ENCODE results near the gene GCM1.

The GCM1 gene

DNA sequence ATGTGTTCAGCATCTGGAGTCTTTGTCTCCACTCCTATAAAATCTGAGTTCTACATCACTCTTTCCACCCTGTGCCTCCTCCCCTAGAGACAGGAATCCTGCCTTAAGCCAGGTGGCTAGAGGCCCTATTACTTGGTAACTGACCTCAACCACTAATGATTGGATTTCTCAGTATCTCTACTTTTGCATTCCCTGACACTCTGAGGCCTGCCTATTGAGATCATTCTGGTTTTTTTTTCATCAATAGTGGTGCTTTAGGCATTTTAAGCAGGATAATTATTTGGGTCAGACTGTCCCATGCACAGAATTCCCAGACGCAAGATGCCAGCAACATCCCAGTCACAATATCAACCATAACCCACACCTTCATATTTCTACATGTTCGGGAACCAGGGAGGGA lies 3.9 kb upstream of the GCM1 start:
- no peak for DNase-seq (ENCODE audit: low read depth)

DNA sequence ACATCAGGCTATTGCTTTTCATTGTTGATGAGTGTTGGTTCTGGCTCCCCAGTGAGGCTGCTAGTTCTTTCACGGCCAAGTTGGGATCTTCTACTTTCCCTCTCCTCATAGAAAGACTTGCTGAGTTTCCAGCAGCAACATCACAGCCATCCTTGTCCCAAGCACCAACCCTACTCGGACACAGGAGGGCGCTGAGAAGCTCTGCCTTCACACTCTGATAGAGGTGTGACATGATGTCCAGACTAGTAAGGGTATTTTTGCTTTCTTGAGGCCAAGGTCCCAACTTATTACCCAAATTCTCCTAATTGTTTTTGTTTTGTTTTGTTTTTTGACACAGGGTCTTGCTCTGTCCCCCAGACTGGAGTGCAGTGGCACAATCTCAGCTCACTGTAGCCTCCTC lies 3.0 kb upstream of the GCM1 start:
- no peak for DNase-seq (ENCODE audit: low read depth)

DNA sequence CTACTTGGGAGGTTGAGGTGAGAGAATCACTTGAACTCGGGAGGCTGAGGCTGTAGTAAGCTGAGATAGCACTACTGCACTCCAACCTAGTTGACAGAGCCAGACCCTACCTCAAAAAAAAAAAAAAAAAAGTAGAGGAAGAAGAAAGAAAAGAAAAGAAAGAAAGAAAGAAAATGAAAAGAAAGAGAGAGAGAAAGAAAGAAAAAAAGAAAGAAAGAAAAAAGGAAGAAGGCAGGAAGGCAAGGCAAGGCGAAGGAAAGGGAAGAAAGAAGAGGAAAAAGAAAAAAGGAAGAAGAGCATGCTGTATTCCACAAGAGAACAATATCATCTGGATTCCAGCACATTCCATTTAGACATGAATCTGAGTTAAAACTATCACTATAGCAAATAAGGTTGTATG lies 3.8 kb downstream of the GCM1 start:
- DNase-seq (ENCODE audit: low read depth) = no peak

DNA sequence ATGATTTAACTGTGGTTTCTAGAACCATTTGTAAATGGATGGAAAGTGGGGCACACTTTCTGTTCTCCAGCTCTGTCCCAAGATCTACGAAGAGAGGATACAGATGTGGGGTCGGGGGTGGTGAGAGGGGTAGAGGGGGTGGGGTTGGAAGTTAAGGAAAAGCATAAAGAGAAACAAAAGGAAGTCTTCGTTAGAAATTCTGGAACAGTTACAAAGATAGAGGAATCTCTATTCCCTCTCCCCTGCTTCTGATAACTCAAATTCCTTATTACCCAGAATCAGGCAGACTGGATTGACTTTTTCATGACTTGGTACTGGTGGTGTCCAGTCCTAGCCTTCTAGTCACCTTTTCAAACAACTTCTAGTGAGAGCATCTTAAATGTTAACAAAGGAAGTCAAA lies 4.9 kb downstream of the GCM1 start:
- DNase-seq (ENCODE audit: low read depth) = no peak

DNA sequence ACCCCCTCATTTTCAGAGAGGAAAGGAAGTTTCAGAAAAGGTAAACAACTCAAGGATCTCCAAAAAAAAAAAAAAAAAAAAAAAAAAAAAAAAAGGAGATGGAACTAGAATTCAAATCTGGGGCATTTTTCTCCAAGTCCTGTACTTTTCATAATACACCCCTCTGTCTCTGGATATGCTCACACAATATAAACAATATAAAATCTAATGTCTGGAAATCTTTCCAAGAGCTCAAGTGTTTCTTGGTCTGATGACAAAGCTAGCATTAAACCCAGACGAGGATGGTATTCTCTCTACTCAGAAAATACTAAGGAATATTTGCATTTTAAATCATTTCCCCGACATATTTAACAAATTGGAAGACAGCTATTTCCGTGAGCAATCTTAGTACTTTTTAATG lies 5.8 kb downstream of the GCM1 start:
- DNase-seq (ENCODE audit: low read depth) = no peak

DNA sequence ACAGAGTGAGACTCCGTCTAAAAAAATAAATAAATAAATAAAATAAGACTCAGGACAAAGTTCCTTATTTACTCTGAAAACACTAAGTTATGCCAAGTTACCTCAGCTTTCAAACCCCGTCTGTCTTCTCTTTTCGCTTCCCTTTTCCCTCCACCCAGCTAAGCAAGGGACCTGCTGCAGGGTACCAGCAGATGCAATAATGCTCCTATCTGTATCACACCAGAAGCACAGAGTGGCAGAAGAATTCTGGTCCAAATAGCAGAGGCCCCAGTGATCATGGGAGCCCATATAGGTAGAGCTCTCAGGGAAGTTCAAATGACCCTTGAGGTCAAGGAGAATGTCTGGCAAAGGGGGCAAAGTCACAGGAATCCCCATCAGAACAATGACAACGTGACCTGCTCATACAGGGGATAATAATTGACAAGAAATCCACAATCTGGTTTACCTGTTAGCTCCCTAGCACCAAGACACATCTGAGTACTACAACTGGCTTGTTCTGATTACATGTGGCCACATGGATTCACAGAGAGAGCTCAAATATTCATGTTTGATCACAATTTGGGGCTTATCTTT lies 8.7 kb downstream of the GCM1 start:
- no peak for DNase-seq (ENCODE audit: low read depth)

DNA sequence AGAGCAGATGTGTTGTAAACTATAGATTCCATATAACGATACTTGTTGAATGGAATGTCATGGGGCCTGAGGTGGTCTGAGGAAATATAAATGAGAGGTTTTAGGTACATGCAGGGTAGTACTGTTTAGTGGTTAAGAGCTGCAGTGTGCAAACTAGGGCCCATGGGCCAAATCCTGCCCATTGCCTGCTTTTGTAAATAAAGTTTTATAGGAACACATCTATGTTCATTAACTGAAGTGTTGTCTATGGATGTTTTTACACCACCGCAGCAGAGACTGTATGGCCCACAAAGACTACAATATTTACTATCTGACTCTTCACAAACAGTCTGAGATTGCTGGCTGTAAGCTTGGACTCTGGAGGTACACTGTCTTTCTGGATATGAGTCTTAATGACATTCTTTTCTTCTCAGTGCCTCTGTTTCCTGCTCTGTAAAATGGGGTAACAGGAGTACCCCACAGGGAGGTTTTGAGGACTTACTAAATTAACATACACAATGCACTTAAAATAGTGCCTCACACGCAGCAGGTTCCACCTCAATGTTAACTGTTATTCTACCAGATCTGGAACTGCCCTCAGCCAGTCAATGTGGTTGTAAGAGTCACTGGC lies 12.5 kb downstream of the GCM1 start:
- DNase-seq (ENCODE audit: low read depth) = no peak

DNA sequence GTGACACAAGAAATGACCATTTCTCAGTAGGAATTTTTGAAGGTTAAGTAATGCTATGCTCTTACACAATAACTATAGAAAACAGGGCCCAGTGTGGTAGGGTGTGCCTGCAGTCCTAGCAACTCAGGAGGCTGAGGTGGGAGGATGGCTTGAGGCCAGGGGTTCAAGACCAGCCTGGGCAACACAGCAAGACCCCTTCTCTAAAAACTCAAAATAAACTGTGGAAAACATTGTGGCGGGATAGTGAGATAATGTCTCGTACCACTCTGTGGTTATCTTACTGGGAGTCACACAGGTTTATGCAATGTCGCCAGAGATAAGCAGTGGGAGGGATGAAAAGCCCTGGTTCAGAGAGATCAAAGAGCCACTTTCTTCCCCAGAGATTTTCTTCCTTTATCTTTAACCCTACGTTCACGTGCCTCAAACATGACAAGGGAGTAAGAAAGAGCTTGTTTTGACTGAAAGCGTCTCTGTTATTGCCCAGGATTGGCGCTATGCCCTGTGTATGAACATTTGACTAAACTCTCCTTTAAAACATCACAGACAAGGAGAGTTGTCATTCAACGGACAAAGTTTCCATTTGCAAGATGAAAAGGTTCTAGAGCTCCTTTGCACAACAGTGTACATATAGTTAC lies 13.9 kb downstream of the GCM1 start:
- DNase-seq (ENCODE audit: low read depth) = no peak

DNA sequence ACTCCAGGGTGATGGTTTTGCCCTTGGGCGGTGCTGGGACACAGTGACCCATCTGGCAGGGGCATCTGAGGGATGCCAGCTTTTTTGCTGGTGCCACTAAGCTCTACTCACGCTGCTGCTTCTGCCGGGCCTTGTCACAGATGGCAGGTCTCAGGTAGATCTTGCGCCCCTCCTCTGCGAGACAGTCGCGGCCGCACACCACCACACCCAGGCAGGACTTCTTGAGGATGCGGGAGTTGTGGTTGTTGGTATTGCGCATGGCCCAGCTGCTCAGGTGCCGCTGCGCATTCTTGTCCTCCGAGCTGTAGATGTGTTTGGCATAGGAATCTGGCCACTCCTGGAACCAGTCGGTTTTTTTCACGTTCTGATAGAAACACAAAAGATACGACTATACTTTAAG lies 14.7 kb downstream of the GCM1 start:
- DNase-seq (ENCODE audit: low read depth) = no peak

DNA sequence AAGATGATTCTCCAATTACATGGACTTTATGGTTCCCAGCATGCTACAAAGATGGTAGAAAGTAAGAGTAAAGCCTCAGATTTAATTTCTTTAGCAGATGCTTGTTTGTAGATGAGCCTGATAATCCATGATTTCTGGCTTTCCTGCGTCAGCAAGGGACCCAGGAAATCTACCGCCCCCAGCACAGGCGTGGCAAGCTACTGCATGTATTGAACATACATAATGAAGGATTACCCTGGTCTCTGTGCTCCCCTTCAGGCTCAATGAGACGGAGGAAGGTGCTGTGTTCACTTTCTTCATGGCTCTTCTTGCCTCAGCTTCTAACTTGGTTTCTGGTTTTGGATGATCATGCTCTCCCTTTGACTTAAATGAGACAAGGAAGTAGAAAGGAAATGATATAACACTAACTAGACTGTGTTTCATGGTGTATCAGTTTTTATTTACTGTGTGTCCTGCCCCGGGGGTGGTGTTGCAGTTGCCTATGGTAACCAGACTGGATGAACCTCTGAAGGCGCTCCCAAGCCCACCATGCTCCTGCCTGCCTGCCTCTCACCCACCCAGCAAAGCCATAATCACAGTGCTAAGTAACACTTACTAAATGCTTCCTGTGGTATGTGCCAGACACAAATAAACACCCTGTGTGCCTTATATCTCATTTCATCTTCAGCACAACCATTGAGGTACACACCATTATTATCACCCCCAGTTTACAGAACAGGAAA lies 17.9 kb downstream of the GCM1 start:
- DNase-seq (ENCODE audit: low read depth) = no peak

DNA sequence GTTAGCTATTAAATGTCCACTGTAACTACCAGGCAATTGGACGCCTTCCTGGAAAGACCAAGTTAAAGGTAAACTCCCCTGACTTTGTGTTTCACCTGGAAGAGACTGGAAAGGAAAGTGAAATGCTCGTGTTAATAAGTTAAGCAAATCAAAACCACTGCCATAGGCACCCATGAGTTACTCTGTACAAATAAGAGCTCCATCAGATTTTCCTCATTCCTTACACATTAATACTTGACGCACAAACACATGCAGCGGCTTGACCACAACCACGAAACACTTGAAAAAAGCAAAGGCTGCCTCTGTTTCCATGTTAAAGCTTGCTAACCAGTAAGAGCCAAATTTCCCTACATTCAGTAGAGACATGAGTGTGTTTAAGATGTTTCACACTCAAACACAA lies 19.8 kb downstream of the GCM1 start:
- no peak for DNase-seq (ENCODE audit: low read depth)

DNA sequence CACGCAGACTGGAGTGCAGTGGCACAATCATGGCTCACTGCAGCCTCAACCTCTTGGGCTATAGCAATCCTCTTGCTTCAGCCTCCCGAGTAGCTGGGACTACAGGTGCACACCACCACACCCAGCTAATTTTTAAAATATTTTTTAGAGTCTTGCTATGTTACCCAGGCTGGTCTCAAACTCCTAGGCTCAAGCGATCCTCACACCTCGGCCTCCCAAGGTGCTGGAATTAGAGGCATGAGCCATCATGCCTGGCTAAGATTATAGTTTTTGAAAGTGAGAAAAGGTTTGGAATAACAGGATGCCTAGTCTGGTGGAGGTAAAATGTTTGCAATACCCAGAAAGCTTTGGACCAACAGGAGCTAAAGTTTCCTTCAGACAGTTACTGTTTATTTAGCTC lies 23.4 kb downstream of the GCM1 start:
- no peak for DNase-seq (ENCODE audit: low read depth)

DNA sequence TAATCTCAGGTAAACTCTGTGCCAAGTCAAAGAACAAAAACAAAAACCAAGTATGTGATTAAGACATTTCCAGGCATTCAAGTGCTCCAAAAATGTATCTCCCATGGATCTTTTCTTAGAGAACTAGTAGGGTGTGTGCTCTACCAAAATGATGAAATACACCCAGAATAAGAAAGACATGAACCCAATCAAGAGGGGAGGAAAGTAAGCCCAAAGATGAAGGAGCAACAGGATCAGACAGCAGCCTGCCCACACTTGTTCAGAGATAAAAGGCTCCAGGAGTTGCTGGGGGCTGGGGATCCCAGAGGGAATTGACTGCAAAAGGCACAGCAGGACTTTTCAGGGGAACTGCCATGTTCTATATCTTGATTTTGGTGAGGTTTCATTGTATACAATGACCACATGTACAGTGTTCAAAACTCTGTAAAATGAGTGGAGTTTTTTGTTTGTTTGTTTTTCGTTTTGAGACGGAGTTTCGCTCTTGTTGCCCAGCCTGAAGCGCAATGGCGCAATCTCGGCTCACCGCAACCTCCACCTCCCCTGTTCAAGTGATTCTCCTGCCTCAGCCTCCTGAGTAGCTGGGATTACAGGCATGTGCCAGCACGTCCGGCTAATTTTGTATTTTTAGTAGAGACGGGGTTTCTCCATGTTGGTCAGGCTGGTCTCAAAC lies 24.4 kb downstream of the GCM1 start:
- DNase-seq (ENCODE audit: low read depth) = no peak

DNA sequence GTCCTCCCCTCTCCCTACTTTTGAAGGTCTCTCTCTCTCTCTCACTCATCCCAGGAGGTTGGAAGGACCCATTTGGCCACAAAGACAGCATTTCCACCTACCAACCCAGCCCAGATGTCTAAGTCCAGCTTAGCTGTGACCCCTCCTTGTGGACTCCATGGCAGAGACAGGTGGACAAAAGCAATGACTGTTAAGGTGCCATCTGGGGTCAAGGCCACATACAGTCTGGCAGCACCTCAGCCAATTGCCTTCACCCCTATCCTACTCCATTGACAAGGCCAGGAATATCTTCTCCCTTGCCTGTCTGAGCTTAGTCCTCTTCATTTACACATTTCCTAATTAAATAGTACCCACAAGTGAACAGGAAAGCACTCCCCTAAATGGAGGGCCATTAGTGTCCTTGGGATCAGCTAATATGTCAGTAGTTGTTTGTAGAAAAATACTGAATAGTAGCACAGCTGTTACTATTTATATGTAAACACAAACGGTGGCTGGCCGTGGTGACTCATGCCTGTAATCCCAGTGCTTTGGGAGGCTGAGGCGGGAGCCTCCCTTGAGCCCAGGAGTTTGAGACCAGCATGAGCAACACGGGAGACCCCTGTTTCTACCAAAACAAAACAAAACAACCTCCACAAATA lies 28.8 kb downstream of the GCM1 start:
- DNase-seq (ENCODE audit: low read depth) = no peak

DNA sequence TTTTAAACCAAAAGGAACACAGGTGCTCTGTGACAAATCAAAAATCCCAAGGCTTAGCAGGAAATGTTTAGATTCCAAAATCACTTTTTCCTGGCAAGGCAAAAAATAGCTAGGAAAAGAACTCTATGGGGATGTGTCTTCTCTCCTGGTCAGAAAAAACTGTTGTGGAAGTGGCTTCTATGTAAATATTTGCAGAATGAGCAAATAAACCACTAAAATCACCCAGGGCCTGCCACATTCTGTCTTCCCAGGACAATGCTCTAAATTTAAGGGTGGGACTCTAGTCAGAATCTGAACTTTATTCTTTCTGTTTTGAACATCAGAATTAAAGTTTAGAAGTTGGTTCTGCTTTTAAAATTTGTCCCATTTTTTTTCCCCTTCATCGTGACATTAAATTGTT lies 29.3 kb downstream of the GCM1 start:
- DNase-seq (ENCODE audit: low read depth) = no peak

DNA sequence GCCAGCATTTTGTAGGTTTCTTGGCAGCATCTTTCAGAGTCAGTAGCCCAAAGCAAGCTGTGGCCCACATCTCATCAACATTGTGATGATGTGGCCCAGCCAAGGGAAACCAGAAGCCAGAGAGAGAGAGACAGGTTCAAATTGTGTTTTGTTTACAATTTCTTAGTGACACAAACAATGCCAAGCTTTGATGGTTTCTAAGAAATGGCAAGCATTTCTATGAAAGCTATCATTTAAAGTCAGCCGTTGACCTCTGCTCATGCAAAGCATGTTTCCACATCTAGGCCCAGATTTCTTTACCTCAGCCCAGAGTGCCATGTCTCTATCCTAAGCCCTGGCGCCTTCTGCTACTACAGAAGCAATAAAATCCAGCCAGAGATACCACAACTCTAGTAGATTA lies 32.9 kb downstream of the GCM1 start:
- no peak for DNase-seq (ENCODE audit: low read depth)

DNA sequence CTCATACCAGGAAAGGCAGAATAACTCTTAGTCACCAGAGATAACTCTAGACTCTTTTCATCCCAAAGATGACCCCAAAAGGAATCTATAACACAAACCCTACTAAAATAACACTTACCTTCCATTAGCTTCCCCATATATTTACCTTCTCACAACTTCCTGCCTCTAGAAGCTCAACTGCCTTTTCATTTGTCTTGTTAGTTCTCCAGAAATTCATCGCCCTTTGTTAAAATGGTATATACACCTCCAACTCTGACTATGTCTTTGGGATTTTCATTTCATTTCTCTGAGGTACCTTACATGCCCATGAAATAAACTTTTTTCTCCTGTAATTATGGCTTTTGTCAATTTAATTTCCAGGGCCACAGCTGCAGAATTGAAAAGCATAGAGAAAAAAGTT lies 33.5 kb downstream of the GCM1 start:
- no peak for DNase-seq (ENCODE audit: low read depth)

DNA sequence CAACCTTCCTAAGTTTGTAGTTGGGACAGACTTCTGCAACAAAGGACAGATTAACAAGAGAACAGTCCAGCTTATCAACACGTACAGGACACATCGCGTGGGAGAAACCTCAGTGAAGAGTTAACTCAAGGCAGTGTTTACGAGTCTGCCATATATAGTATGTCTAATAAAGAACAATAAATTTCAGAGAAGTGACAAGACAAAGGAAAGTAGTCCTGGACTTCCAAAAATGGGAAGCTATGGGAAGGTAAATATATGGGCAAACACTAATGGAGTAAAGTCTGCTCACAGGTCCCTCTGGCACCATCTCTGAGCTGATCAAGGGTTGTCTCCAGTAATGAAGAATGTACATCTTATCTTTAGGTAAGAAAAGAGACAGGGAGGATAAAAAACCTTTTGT lies 34.9 kb downstream of the GCM1 start:
- no peak for DNase-seq (ENCODE audit: low read depth)

DNA sequence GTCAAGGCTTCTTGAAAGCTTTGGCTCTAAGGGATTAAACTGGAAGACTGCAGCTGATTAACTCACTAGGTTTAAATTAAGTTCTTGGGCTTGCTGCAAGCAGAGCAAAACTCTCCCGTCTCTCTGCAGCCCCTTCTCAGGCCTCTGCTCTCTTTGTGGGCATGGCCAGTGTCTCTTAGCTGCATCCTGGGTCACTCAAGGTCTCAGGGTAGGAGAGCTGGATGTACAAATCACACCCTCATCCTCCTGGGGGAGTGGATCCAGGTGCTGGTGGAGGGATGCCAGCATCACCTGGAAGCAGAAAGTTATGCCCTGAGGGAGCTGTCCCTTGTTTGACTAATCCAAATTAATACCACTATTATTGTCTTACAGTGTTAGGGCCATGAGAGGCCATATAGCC lies 35.8 kb downstream of the GCM1 start:
- no peak for DNase-seq (ENCODE audit: low read depth)

DNA sequence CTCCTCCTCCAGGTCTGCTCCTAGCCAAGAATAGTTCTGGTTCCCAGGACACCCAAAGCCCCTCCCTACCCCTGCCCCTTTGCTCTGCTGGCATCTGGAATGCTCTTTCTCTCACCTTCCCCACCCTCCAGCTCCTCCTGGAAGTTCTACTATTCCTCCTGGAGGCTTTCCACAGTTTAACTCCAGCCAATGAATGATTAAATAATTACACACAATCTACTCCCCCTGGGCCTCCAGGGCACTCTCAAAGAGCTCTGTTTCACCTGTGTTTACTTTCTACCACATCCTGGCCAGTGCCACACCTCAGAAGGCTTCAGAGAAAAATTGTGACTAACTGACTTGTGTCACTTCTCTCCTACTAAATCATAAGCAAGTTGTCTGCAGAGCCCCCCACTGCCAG lies 36.2 kb downstream of the GCM1 start:
- DNase-seq (ENCODE audit: low read depth) = no peak

DNA sequence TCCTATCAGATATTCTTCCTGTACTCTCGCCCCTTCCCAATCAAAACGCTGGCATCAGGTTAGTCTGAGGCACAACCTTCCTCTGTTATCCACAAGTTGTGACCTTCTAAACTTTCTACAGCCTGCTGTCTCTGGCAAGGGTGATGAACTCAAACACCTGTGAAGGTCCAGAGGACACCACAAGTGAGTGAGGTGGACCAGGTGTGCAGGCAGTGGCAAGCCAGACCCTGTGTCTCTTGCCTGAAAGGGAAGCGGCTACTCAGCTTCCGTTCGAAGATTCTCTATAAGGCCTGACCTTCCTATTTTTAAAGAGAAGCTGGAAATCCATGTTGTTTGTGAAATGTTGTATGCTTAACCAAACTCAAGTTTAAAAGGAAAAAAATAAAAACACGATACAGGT lies 36.8 kb downstream of the GCM1 start:
- DNase-seq (ENCODE audit: low read depth) = no peak

DNA sequence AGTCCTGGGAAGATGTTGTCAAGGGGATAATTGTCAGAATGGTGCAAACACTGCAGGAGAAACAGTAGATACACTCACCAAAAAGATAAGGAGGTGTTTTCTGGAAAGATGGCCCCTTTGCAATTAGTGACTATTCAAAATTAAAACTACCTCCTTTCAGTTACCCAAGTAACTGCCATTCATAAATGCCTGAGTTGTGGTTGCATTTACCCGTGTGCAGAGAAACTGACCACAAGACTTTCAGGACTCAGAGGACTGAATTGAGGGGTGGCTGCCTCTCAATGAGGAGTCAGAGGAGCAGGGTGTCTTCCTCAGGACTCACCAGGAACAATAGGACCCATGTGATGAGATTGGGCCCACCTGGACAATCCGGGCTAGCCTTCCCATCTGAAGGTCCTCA lies 39.0 kb downstream of the GCM1 start:
- no peak for DNase-seq (ENCODE audit: low read depth)

Data from stimulated activated CD8-positive, alpha-beta memory T cell treated with anti-CD3 and anti-CD28 coated beads, Interleukin-12 subunit alpha, Interleukin-12 subunit beta, amount 100 ng/mL, for 1 hour (primary cell).